Spleen (tissue), 7 donors: Measurements from ENCODE around the gene NUAK1.

Source experiments
- POLR2A ChIP-seq, 3 donors: fragments of 450-650 bp; IDR thresholded peaks; one replicate each; pipeline ENCODE4 v1.5.1; 2017; ENCODE audit warnings: antibody characterized with exemption in 3 of 3, mild to moderate bottlenecking in 1 of 3
- POLR2AphosphoS5 ChIP-seq, 3 donors: sonication (generic); formaldehyde crosslinking; IDR thresholded peaks; one replicate each; pipeline ENCODE4 v1.5.1; 2017; ENCODE audit warnings: antibody characterized with exemption in 3 of 3
- TF ChIP-seq, protein P1 (sequence below), 11 experiments: fragments of 200-600 bp in 7 of 11; fragments of 450-650 bp in 4 of 11; sonication (generic) in 4 of 11; IDR thresholded peaks in 8 of 11; conservative IDR thresholded peaks in 3 of 11; 1 replicate in 7 of 11; 2 replicates in 4 of 11; pipeline versions ENCODE4 v1.4.0 to v1.8.0; 2016 to 2021; ENCODE audit warnings: antibody characterized with exemption in 11 of 11, inconsistent platforms in 4 of 11, mild to moderate bottlenecking in 1 of 11
- donor health status: DM: no; HTN: no; CAD: no; lungs with moderate emphysema.
- donor health status: DM: no; HTN: no; CAD: no.
- donor health status: DM: no; HTN: no; CAD: no.

DNA sequence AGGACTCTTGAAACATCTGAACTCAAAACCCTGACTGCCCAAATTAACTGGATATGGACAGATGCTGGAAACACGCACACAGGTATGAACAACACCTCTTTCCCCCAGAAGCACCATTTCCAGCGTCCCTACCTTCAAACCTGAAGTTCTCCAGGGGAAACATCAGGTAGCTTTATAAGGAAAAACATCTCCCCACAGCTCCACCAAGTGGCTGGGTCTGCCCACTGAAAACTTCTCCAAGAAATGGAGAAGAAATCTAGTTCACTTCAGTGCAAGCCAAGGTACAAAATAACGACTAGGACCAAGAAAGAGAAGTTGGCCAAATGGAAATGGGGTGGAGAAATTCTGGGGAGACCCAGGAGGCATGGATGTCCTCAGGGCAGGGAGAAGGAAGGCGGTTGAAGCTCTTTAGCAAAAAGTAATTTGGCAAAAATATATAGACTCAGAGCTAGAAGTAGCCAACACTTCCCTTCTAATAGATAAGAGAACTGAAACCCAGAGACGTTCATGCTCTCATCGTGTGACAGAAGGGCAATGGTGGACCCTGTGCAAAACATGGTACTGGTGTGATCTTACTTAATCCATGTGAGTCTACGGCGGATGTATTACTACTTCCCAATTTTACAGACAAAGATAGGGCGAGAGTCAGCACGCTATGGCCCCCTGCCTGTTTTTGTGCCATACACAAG is 10.5 kb upstream of the NUAK1 start:
- TF ChIP-seq, protein P1, sequence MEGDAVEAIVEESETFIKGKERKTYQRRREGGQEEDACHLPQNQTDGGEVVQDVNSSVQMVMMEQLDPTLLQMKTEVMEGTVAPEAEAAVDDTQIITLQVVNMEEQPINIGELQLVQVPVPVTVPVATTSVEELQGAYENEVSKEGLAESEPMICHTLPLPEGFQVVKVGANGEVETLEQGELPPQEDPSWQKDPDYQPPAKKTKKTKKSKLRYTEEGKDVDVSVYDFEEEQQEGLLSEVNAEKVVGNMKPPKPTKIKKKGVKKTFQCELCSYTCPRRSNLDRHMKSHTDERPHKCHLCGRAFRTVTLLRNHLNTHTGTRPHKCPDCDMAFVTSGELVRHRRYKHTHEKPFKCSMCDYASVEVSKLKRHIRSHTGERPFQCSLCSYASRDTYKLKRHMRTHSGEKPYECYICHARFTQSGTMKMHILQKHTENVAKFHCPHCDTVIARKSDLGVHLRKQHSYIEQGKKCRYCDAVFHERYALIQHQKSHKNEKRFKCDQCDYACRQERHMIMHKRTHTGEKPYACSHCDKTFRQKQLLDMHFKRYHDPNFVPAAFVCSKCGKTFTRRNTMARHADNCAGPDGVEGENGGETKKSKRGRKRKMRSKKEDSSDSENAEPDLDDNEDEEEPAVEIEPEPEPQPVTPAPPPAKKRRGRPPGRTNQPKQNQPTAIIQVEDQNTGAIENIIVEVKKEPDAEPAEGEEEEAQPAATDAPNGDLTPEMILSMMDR (IDR thresholded peaks at IDR 0.05 in 8 of 11, conservative IDR thresholded peaks at IDR 0.05 in 3 of 11): peak in 3 of 11 experiments; percentile 21 to 35 (median 27)
- no peak for TF ChIP-seq POLR2A (IDR thresholded peaks at IDR 0.05)
- no peak for TF ChIP-seq POLR2AphosphoS5 (IDR thresholded peaks at IDR 0.05)
